Mucosa of gallbladder (tissue), 1 donor: ENCODE data around the gene MRPS7. TPM values are rescaled to one million over a fixed set of nuclear protein-coding genes. Genes with fewer than 3 reads are reported as not detected.
"Not testable (repeated sequence)": the region's sequence is repeated elsewhere in the genome, so short reads cannot be mapped to it uniquely, and the experiment has no call there.

Experiments used
- DNase-seq: peaks from one replicate; pipeline ENCODE4 v3.0.0-alpha.2; 2020; ENCODE audit warnings: low spot score
- total RNA-seq: library from RNA; stranded (reverse); gene quantifications from one replicate; pipeline ENCODE4 v1.2.1, GENCODE V29; 2021
- donor health status: DM: no; HTN: no; CAD: no.

Gene MRPS7
- total RNA-seq, 1 donor from 2014 or later, result 55.1 TPM

DNA sequence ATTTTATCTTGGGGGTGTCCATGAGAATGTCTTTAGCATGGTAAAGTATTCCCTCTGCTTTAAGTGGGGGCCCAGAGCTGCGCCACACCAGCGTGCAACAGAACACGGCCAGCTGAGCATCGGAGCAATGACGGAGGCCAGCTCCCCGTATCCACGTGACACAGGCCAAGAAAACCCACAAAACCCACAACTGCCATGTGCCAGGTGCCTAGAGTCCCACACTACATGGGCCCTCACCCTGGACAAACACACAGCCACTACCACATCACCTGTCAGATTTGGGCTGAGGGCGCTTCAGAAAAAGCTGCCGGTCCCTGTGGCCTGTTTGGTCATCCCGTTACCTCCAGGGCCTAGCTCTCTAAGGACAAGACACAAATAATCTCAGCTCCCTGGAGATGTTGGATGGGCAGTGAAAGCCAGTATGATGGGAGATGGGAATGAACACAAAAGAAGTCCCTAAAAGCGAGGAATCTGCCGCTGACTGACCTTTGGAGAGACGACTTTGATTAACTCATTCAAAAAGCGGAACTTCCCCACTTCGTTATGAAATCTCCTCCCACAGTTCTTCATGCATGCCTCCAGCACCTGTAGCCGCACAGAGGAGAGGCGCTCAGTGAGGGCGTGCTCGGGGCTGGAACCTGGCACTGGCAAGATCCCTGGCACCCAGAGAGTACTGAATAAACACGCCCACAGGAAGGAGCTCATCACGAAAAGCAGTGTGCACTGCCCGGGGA is 17.4 kb upstream of the MRPS7 start:
- DNase-seq, result no peak

DNA sequence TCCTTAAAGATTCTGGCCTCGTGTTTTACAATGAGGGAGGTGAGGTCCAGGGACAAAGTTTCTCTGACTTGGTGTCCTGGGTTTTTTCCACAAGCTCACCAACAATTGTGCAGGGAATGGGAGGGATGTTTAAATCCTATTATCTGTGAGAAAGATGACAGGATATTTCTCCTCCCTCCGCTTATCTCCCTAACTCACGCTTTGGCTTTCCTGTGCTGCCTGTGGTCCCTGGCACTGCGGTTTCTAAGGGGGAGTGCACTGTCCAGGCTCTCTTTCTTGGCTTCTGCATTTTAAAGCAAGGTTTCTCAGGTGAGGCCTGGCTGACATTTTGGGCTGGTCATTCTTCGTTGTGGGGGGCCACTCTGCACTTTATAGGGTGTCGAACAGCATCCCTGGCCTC is 16.7 kb upstream of the MRPS7 start:
- DNase-seq, result no peak

DNA sequence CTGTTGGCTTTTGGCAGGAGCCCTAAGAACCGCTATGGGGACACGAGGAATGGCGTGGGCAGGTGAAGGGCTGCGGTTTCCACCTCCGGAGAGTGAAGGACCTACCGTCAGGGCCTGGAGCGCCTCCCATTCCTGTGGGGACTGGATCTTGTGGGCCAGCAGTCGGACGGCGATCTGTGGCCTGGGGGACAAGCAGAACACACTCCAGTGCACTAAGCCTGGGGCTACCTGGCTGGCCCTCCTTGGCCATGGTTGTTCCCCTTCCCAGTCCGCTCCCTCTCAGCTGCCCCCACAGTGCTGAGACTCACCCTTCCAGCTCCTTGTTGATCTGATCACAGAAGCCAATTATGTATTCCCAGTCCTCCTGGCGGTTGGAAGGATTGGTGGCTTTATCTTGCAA is 15.3 kb upstream of the MRPS7 start:
- DNase-seq, result no peak

DNA sequence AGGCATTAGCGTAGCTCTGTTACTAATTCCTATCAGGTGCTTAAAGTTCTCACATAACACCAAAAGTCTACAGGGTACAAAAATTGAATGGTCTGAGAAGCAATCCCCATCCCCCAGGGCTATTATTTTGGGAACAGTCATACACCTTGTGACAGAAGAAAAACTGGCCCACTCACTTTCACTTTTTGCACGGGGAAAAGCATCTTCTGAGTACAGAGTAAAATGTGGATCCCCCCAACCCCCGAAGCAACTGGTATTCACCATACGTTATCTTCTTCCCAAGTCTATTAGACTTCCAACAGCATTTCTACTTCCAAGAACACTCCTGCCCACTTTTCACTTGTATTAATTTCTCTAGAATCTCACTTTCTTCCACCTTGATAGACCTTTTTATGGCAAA is 12.1 kb upstream of the MRPS7 start:
- no peak for DNase-seq

DNA sequence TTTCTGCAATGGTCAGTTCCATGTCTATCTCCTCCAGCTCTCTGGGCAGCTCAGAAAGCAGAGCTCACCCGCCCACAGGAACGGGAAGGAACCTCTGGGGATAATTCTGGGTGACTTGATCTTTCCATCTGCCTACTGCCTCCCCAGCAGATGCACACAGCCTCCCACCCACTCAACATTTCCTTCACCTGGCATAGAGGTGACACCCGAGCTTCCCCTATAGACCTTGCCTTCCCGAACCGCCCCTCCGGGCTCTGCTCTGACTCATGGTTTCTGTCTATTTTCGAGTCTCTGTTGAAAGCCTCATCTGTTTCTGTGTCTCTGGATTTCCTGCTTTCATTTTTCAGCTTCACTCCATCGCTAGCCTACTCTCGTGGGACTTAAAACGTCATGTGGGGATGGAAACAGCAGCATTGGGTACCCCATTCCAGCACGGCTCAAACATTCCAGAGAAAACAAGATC is 11.6 kb upstream of the MRPS7 start:
- DNase-seq, result no peak

DNA sequence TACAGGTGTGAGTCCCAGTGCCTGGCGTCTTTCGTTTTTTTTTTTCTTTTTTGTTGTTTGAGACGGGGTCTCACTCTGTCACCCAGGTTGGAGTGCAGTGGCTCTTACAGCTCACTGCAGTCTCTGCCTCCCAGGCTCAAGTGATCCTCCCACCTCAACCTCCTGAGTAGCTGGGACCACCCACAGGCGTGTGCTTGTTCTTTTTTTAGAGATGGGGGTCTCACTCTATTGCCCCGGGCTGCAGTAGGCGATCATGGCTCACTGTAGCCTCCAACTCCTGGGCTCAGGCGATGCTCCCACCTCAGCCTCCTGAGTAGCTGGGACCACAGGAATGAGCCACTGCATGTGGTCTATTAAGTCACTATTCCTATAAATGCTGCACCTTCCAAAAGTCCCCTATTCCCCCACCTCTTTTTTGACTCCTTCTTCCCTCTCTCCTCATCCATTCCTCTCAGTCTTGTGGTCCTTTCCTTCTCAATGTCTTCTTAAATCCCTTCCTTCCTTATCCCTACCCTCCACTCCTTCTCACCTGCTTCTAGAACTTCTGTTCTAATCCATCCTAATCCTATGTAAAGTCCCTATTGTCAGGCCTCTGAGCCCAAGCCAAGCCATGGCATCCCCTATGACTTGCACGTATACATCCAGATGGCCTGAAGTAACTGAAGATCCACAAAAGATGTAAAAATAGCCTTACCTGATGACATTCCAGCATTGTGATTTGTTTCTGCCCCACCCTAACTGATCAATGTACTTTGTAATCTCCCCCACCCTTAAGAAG is 9.5 kb upstream of the MRPS7 start:
- no peak for DNase-seq

DNA sequence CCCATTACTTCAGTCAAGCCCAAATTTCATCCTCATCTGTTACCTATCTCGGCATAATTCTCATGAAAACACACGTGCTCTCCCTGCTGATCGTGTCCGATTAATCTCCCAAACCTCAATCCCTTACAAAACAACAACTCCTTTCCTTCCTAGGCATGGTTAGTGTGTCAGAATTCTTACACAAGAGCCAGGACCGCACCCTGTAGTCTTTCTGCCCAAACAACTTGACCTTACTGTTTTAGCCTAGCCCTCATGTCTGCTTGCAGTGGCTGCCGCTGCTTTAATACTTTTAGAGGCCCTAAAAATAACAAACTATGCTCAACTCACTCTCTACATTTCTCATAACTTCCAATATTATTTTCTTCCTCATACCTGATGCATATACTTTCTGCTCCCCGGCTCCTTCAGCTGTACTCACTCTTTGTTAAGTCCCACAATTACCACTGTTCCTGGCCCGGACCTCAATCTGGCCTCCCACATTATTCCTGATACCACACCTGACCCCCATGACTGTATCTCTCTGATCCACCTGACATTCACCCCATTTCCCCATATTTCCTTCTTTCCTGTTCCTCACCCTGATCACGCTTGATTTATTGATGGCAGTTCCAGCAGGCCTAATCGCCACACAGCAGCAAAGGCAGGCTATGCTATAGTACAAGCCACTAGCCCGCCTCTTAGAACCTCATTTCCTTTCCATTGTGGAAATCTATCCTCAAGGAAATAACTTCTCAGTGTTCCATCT is 5.6 kb upstream of the MRPS7 start:
- not testable (repeated sequence) for DNase-seq

DNA sequence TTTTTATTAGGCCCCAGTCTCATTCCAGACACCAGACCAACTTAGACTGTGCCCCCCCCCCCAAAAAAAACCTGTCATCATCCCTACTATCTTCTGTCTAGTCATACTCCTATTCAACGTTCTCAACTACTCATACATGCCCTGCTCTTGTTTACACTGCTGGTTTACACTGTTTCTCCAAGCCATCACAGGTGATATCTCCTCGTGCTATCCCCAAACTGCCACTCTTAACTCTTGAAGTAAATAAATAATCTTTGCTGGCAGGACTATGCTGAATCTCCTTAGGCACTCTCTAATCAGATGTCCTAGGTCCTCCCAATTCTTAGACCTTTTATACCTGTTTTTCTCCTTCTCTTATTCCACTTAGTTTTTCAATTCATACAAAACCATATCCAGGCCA is 4.5 kb upstream of the MRPS7 start:
- not testable (repeated sequence) for DNase-seq

DNA sequence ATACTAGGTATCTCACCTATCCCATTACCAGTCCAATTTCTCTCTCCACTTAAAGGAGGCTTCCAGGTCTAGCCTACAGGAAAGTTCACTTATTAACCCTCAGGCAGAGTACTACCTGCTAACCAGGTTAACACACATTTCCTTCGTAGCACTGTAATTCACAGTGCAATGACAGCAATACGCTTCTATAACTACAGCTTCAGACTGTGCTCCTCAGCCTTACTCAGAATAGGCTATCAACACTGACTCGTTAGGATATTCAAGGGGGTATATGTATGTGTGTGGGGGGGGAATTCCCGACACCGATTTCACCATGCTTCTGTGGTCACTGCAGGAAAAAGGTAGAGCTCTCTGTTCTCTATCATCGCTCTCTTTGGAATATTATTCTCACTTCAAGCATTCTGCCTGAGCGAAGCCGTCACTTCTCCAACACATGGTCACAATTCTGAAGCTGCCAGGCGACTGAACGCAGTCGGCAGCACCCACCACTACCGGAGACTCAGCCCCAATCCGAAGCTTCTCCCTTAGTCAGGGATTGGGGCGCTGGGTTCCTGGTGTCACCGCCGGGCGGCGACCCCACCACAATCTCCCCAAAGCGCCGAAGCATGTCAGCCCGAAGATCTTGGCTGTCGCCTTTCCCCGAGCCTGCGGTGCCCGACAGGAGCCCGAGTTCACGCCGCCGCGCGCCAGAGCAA is 891 bp upstream of the MRPS7 start:
- DNase-seq, result no peak

DNA sequence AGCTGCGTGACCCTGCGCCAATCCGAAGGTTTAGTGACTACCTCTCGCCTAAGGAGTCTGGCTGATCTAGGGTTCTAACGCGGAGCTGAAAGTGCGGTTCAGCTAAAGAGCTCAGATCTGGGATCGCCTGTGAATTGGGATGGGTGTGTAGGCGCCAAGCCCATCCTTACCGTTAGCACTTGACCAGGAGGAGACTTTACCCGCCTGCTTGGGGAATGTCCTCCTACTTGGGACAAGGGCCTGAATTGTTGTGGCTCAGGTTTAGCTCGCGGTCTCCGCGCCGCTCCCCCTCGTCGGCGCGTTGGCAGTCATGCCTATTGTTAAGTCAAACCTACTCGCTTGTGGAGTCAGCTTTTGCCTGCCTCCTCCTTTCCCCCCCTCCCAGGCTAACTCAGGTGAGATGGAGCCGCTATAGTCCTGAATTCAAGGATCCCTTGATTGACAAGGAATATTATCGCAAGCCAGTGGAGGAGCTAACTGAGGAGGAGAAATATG is 480 bp downstream of the MRPS7 start:
- DNase-seq, result no peak

DNA sequence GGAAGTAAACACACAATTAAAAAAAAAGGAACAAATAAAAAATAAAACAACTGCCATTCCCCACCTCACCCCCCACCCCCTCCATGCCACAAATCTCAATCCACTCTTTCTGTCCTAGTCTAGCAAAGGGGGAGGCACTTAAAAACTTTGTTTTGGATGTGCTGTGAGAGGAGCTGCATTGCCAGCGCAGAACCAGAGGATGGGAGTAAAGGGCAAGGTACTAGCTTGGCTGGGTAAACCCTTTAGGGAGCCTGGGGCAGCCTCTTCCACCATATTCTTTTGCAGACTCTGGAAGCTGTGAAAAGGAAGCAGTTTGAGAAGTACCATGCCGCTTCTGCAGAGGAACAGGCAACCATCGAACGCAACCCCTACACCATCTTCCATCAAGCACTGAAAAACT is 1.4 kb downstream of the MRPS7 start:
- no peak for DNase-seq

DNA sequence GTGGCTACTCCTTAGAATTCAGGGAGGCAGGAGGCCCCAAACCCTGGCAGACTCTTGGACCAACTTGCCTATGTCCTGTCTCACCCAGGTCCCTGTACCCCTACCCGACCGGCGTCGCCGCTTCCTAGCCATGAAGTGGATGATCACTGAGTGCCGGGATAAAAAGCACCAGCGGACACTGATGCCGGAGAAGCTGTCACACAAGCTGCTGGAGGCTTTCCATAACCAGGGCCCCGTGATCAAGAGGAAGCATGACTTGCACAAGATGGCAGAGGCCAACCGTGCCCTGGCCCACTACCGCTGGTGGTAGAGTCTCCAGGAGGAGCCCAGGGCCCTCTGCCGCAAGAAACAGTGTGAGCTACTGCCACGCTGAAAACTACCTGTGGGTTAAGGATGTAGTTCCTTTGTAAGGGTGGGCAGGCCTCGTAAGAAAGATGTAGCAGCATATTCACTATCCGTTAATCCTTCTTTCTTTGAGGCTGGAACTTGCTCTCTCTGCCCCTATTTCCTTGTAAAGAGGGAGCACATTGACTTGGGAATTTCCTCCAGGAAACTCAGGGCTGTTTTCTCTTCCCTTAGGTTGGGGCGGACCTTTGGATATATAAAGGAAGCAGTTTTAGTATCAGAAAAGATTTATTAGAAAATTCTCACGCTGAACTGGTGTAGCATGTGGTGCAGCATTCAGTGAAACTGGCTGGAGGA is 4.1 kb downstream of the MRPS7 start:
- no peak for DNase-seq

DNA sequence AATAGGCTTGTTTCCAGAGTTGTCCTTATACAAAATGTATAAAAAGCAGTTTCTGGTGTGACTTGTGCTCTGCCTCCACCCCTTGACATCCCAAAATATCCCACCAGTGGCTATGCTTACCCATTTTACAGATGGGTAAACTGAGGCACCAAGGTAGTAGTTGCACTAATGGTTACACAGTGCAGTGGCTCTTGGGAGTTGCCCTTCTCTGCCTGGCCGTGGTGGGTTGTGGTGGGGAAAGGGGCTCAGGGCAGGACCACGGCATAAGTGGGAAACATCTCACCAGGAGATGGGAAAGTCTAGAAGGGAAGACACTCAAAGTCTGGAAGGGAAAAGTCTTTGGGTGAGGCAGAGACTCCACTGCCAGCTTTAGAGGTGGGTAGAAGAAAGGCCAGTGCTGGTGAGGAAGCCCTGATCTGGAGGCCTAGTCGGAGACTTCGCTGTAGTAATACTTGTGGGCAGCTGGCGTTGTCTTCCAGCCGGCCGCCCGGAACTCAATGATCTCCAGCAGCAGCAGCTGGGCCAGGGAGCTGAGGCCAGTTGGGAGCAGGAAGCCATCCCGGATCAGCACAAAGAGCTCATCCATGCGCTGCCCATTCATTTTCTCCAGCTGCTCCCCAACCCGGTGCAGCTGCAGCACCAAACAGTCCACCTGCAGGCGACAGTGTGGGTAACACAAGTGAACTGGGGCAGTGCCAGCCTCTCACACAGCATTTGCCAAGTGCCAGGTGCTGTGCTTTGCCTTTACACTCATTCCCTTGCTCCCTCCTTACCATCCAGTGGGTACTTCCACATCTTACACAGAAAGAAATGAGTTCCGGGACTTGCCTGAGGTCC is 4.9 kb downstream of the MRPS7 start:
- no peak for DNase-seq

DNA sequence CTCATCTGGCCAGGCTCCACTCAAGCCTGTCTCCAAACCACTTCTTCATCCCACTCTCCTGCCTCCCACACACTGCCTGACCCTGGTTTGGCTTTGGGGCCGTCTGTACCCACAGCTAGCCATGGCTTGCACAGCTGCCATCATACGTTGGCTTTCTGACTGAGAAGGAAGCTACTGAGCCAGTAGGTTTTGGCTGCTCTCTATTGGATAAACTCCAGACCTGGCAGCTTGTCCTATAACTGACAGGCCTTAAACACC is 5.4 kb downstream of the MRPS7 start:
- DNase-seq, result no peak

DNA sequence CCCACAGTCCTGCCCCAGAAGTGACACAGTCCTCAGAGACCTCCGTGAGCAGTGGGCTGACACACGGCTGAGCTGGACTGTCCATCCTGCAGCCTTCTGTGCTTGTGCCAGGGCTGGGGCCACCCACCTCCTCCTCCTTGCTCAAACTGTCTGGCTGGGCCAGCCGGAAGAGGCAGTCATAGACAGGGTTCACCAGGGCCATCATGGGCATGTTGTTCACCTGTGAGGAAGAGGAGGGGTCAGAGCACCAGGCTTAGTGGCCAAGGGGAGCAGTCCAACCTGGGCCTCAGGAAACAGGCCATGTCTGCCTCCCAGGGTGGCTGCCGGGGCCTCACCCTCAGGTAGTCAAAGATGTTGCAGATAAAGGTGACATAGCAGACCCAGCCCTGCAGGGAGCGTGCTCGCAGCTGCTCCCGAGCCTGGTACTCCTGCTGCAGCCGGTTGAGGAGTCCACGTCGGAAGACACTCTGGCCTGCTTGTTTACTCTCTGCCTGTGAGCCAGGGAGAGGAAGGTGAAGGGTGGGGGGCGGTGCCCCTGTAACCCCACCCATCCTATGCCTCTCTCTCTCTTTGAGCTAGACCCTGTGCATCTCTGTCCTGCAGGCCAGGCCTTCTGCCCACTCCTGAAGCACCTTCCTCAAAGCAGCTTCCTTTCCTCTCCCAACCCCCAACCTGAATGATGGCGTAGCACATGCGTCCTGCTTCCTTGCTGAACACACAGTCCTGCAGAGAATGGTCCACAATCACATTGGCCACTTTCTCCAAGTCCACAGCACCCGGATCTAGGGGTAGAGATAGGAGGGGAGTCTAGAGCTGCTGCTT is 5.9 kb downstream of the MRPS7 start:
- DNase-seq, result no peak

DNA sequence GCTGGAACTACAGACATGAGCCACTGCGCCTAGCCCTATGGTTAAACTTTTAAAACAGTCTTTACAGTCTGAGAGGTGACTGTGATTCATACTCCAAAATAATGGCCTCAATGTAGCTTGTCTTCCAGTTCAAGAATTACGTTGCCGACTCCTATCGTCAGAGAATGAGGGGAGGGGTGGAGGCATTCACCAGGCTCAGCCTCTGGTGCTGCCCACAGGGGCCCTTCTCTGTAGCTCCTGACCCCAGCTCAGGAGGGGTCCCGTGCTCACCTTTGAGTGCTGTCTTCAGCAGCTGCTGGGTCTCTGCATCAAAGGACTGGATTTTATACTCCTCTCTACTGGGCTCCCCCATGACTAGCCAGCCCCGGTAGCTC is 8.2 kb downstream of the MRPS7 start:
- DNase-seq, result no peak

DNA sequence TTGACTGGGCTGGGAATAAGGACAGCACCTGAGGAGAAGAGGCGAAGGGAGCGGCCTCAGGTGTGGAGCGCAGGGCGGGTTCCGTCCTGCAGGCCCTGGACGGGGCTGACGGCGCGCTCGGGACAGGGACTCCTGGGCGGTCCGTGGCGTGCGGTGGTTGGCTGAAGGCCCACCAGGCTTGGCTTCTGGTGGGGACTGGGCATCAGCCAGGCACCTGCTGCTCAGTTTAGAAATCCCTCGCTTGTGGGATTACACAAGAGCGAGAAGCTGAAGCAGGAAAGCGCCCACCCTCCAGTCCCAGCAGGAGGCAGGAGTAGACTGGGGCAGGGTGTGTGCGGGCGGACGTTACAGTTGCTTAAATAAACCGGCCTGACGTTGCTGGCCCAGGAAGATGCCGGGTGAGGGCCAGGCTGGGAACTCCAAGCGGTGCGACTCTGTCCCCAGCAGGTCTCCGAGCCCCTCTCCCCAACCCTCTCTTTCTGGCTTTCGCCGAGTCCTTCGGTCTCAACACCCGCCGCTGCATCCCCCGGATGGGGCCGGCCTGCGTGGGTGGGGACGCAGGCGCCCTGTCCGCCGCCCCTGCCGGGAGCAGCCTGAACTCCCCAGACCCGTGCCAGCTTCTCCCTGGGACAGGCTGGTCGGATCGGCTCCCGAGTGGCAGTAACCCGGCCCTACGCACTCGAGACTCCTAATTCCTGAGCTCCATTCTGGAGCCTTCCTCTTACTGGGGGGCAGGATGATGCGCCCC is 8.7 kb downstream of the MRPS7 start:
- DNase-seq, result peak; percentile 42

DNA sequence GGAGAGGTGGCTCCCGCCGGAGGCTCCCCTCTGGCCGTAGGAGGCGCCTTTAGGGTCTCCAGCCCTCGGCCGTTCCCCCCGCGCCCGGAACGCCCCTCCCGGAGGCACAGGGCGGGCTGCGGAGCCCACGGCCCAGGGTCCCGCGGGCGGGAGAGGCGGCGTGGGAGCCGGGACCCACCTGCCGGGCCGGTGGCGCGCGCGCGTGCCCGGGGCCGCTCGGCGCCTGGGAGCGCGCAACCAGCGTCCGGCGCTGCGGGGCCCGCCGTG is 9.2 kb downstream of the MRPS7 start, which contains the start of gene MIF4GD:
TSS of gene MIF4GD (minus strand) at position 266 of the 267 bp plus-strand sequence. CDS start 1,036 bp downstream, outside the sequence.
- no peak for DNase-seq
